IMR-90 (cell line): ENCODE results near the gene TAF4. TPM values are rescaled to one million over a fixed set of nuclear protein-coding genes. Genes with fewer than 3 reads are reported as not detected.
"Not testable (repeated sequence)": the region's sequence is repeated elsewhere in the genome, so short reads cannot be mapped to it uniquely, and the experiment has no call there.

Experiments used
- ATAC-seq: fragments of 200-7000 bp; cut with Tn5 transposase; 2 replicates; pipeline ENCODE4 v1.9.1; 2020; ENCODE audit warnings: low read depth, mild to moderate bottlenecking, moderate library complexity
- BruUV-seq: library from RNA; stranded (reverse); fragments of 400-500 nt; replicated peaks from 2 replicates; lab custom pipeline; 2021; lab: Mats Ljungman, UMichigan
- CTCF ChIA-PET: fragments of 300-600 bp; formaldehyde crosslinking; extraction: SDS; loops from one replicate; lab custom pipeline; 2021; ENCODE audit warnings: antibody characterized with exemption; lab: Yijun Ruan, JAX
- POLR2A ChIA-PET: fragments of 300-600 bp; sonication (Branson Sonifier 250); formaldehyde crosslinking; loops from one replicate; lab custom pipeline; 2022; ENCODE audit warnings: antibody characterized with exemption; ENCODE audit not compliant: unreplicated experiment; lab: Charles Lee
- DNase-seq: peaks from one replicate; pipeline ENCODE4 v3.0.0; 2013
- H2AFZ ChIP-seq: replicated peaks from 2 replicates; pipeline ENCODE3; 2013; ENCODE audit warnings: low read length, mild to moderate bottlenecking; ENCODE audit not compliant: poor library complexity
- H2AK5ac ChIP-seq: 2 replicates; pipeline ENCODE4 v1.6.1; 2013; ENCODE audit warnings: low read depth, low read length, inconsistent platforms
- H2AK9ac ChIP-seq: replicated peaks from 2 replicates; pipeline ENCODE3; 2013; ENCODE audit warnings: mild to moderate bottlenecking, low read depth, low read length, moderate library complexity; ENCODE audit not compliant: poor library complexity
- H2BK120ac ChIP-seq: 2 replicates; pipeline ENCODE4 v1.6.1; 2013; ENCODE audit warnings: low read depth, low read length, inconsistent platforms
- H2BK15ac ChIP-seq: 3 replicates; pipeline ENCODE4 v1.6.1; 2013; ENCODE audit warnings: low read depth, low read length, inconsistent platforms
- H2BK20ac ChIP-seq: 2 replicates; pipeline ENCODE4 v1.6.1; 2013; ENCODE audit warnings: low read depth, mild to moderate bottlenecking, inconsistent platforms, low read length, moderate library complexity
- H2BK5ac ChIP-seq: 2 replicates; pipeline ENCODE4 v1.6.1; 2013; ENCODE audit warnings: mild to moderate bottlenecking, low read depth, low read length, inconsistent platforms; ENCODE audit not compliant: poor library complexity, severe bottlenecking
- H3K14ac ChIP-seq: replicated peaks from 2 replicates; pipeline ENCODE4 v1.6.1; 2013; ENCODE audit warnings: low read depth, low read length, inconsistent platforms
- H3K18ac ChIP-seq: 2 replicates; pipeline ENCODE4 v1.6.1; 2013; ENCODE audit warnings: low read depth, low read length, control low read depth
- H3K23ac ChIP-seq: 2 replicates; pipeline ENCODE4 v1.6.1; 2013; ENCODE audit warnings: low read depth, low read length, inconsistent platforms
- H3K27ac ChIP-seq: 2 replicates; pipeline ENCODE4 v1.5.1; 2013; ENCODE audit warnings: mild to moderate bottlenecking, control low read depth, low read length; ENCODE audit not compliant: insufficient read depth
- H3K27me3 ChIP-seq: 2 replicates; pipeline ENCODE4 v1.6.1; 2013; ENCODE audit warnings: low read length; ENCODE audit not compliant: control insufficient read depth, insufficient read depth
- H3K36me3 ChIP-seq: 2 replicates; pipeline ENCODE4 v1.6.1; 2013; ENCODE audit warnings: low read length, mixed read lengths; ENCODE audit not compliant: control insufficient read depth, insufficient read depth
- H3K4ac ChIP-seq: 2 replicates; pipeline ENCODE4 v1.6.1; 2013; ENCODE audit warnings: low read depth, low read length, inconsistent platforms
- H3K4me1 ChIP-seq: 2 replicates; pipeline ENCODE4 v1.6.1; 2013; ENCODE audit warnings: low read length, mixed read lengths; ENCODE audit not compliant: control insufficient read depth, insufficient read depth
- H3K4me2 ChIP-seq: 2 replicates; pipeline ENCODE4 v1.6.1; 2013; ENCODE audit warnings: low read depth, mild to moderate bottlenecking, control low read depth, low read length, moderate library complexity
- H3K4me3 ChIP-seq: 2 replicates; pipeline ENCODE4 v1.5.1; 2013; ENCODE audit warnings: low read depth, mild to moderate bottlenecking, control low read depth, low read length, moderate library complexity; ENCODE audit not compliant: insufficient read depth
- H3K56ac ChIP-seq: 2 replicates; pipeline ENCODE4 v1.6.1; 2013; ENCODE audit warnings: low read length, inconsistent platforms; ENCODE audit not compliant: insufficient read depth; ENCODE audit errors: extremely low read depth
- H3K79me1 ChIP-seq, 2 experiments: 2 replicates each; pipeline ENCODE4 v1.6.1; 2013; ENCODE audit warnings: low read length in 2 of 2, inconsistent platforms in 1 of 2, low read depth in 1 of 2
- H3K9ac ChIP-seq: 2 replicates; pipeline ENCODE4 v1.6.1; 2013; ENCODE audit warnings: low read depth, low read length, control low read depth
- H3K9me1 ChIP-seq: 2 replicates; pipeline ENCODE4 v1.6.1; 2013; ENCODE audit warnings: low read length, inconsistent platforms; ENCODE audit not compliant: insufficient read depth
- H3K9me3 ChIP-seq: 2 replicates; pipeline ENCODE4 v1.6.1; 2013; ENCODE audit warnings: low read length; ENCODE audit not compliant: control insufficient read depth, insufficient read depth
- H4K20me1 ChIP-seq: 2 replicates; pipeline ENCODE4 v1.6.1; 2013; ENCODE audit warnings: low read length, inconsistent platforms; ENCODE audit not compliant: insufficient read depth
- H4K5ac ChIP-seq: 2 replicates; pipeline ENCODE4 v1.6.1; 2013; ENCODE audit warnings: mild to moderate bottlenecking, low read depth, low read length, control low read depth
- H4K8ac ChIP-seq, 2 experiments: 2 replicates each; pipeline ENCODE4 v1.6.1; 2013; ENCODE audit warnings: low read depth in 2 of 2, low read length in 2 of 2, control low read depth in 1 of 2, inconsistent platforms in 1 of 2
- H4K91ac ChIP-seq: 2 replicates; pipeline ENCODE4 v1.6.1; 2013; ENCODE audit warnings: low read depth, low read length, inconsistent platforms; ENCODE audit not compliant: insufficient read depth
- CEBPB ChIP-seq: IDR thresholded peaks from 2 replicates; pipeline ENCODE4 v1.6.1; 2012; ENCODE audit warnings: low read depth, low read length, improper control_type of control experiment
- MAFK ChIP-seq: IDR thresholded peaks from 2 replicates; pipeline ENCODE4 v1.6.1; 2012; ENCODE audit warnings: low read depth, low read length, improper control_type of control experiment
- MXI1 ChIP-seq: IDR thresholded peaks from 2 replicates; pipeline ENCODE4 v1.6.1; 2012; ENCODE audit warnings: low read depth, mild to moderate bottlenecking, low read length, moderate library complexity, borderline replicate concordance
- RAD21 ChIP-seq: IDR thresholded peaks from 2 replicates; pipeline ENCODE4 v1.6.1; 2012; ENCODE audit warnings: low read length, improper control_type of control experiment
- RCOR1 ChIP-seq: IDR thresholded peaks from 2 replicates; pipeline ENCODE4 v1.6.1; 2012; ENCODE audit warnings: mild to moderate bottlenecking, low read length, improper control_type of control experiment; ENCODE audit not compliant: insufficient replicate concordance
- RFX5 ChIP-seq: IDR thresholded peaks from 2 replicates; pipeline ENCODE4 v1.8.0; 2012; ENCODE audit warnings: low read depth, mild to moderate bottlenecking, low read length, moderate library complexity
- SMC3 ChIP-seq: fragments of 150-350 bp; IDR thresholded peaks from 2 replicates; pipeline ENCODE4 v1.6.1; 2016; ENCODE audit warnings: low read depth, mild to moderate bottlenecking, antibody characterized with exemption, low read length, moderate library complexity
- WGBS, 2 experiments: methylation state at CpG; one replicate each; pipeline versions ENCODE4 v1.1.5 to v1.1.7; 2013; ENCODE audit warnings: missing lambda C conversion rate in 2 of 2; ENCODE audit not compliant: insufficient read length in 1 of 2; ENCODE audit errors: extremely low coverage in 2 of 2; 5-methylcytosine and 5-hydroxymethylcytosine counted together
- dilution Hi-C: fragments of 300-500 bp; cut with HindIII; formaldehyde crosslinking; loops from one replicate; pipeline ENCODE4 v1.14.3; 2018; ENCODE audit warnings: low sequenced_read_pairs; ENCODE audit not compliant: unreplicated experiment
- in situ Hi-C: fragments of 300-500 bp; cut with MboI; formaldehyde crosslinking; loops from 3 replicates; pipeline ENCODE4 v1.14.3; 2019; ENCODE audit warnings: low sequenced_read_pairs, inconsistent platforms, mixed read lengths
- intact Hi-C: fragments of 100-400 bp; cut with micrococcal nuclease; formaldehyde crosslinking; loops from 2 replicates; pipeline ENCODE4 v1.10.0; 2022
- polyA plus RNA-seq, 3 experiments: library from polyadenylated mRNA; depleted of rRNA; stranded (reverse); fragments of >200 nt; gene quantifications; 2 replicates each; pipeline ENCODE4 v1.2.3, GENCODE V29; 2012; ENCODE audit warnings: low replicate concordance in 1 of 3
- total RNA-seq: library from RNA; depleted of rRNA; stranded (reverse); fragments of >200 nt; gene quantifications from 2 replicates; pipeline ENCODE4 v1.2.3, GENCODE V29; 2012

The TAF4 gene
- total and polyA plus RNA-seq, 2 of the 4 experiments (the other 2 are of a cell fraction): 1.4 to 5.1 TPM

GRCh38 chr20:62073323-62073722, 7.6 kb upstream of the TAF4 start:
- H2BK15ac ChIP-seq: no peak overlapping the region
- H3K4ac ChIP-seq: no peak overlapping the region
- in situ Hi-C loops (no loop called here), intact Hi-C loops (no loop called here), dilution Hi-C loops (no loop called here)
- ChIA-PET POLR2A (no interaction called here), CTCF (no interaction called here)
- no peak overlapping the region for H4K5ac ChIP-seq
- H2BK120ac ChIP-seq: no peak overlapping the region
- H4K8ac ChIP-seq: no peak overlapping the region
- H3K4me3 ChIP-seq: no peak overlapping the region
- H3K4me1 ChIP-seq: no peaks in the 10 kb centered on the region
- H2BK20ac ChIP-seq: no peak overlapping the region
- no peak overlapping the region for H3K56ac ChIP-seq
- no peak overlapping the region for H3K23ac ChIP-seq
- H2AFZ ChIP-seq: no peak overlapping the region
- DNase-seq: no peak
- H2AK5ac ChIP-seq: no peak overlapping the region
- no peak overlapping the region for H4K91ac ChIP-seq
- no peaks in the 10 kb centered on the region for H3K36me3 ChIP-seq
- H3K4me2 ChIP-seq: no peak overlapping the region
- no peak overlapping the region for H3K14ac ChIP-seq
- H3K18ac ChIP-seq: no peak overlapping the region
- TF ChIP-seq RFX5 (no peak), MAFK (no peak), CEBPB (no peak), RCOR1 (no peak), MXI1 (no peak), RAD21 (no peak), SMC3 (no peak)
- BruUV-seq: no TSS peak
- H4K20me1 ChIP-seq: no peaks in the 10 kb centered on the region
- no CpG with 5 or more reads among the region's 5 CpGs for WGBS, 2 experiments
- no peaks in the 10 kb centered on the region for H3K79me1 ChIP-seq
- no peak overlapping the region for H2BK5ac ChIP-seq
- no peak for ATAC-seq
- H3K9ac ChIP-seq: no peak overlapping the region
- no peak overlapping the region for H3K27ac ChIP-seq
- H3K9me3 ChIP-seq: peaks cover 25% of the 10 kb centered on the region
- H3K9me1 ChIP-seq: no peaks in the 10 kb centered on the region; the same call in 1 of the 2 replicates
- H3K27me3 ChIP-seq: no peaks in the 10 kb centered on the region
- no peak overlapping the region for H2AK9ac ChIP-seq

GRCh38 chr20:62071669-62072430, 6.2 kb upstream of the TAF4 start:
- CTCF ChIA-PET, H3K4me3 ChIP-seq, H2BK20ac ChIP-seq, H3K9me1 ChIP-seq, H3K56ac ChIP-seq, intact Hi-C loops, H4K91ac ChIP-seq, H3K9ac ChIP-seq, H2BK15ac ChIP-seq, H3K23ac ChIP-seq, in situ Hi-C loops, H2AK5ac ChIP-seq, H2BK120ac ChIP-seq, ATAC-seq, H3K4me1 ChIP-seq, H3K27me3 ChIP-seq, BruUV-seq, H3K4me2 ChIP-seq, H2AK9ac ChIP-seq, dilution Hi-C loops, H3K36me3 ChIP-seq, H3K27ac ChIP-seq, POLR2A ChIA-PET, H2BK5ac ChIP-seq, H3K79me1 ChIP-seq, H2AFZ ChIP-seq, H4K20me1 ChIP-seq, H3K14ac ChIP-seq, H4K5ac ChIP-seq, H4K8ac ChIP-seq, H3K4ac ChIP-seq, H3K18ac ChIP-seq, DNase-seq: not testable (repeated sequence)
- no CpG with 5 or more reads among the region's 8 CpGs for WGBS, 2 experiments
- H3K9me3 ChIP-seq: peaks cover 25% of the 10 kb centered on the region
